A673 (cell line): ENCODE data around the gene CDC42EP1.

Experiments used
- CTCF ChIP-seq: fragments of 300-800, 200-600 bp; sonication (generic); conservative IDR thresholded peaks from 2 replicates; pipeline ENCODE4 v1.5.1; 2017; ENCODE audit warnings: low read depth, mild to moderate bottlenecking, antibody characterized with exemption, low read length, moderate library complexity, mixed read lengths
- EZH2 ChIP-seq: fragments of 200-600 bp; sonication (generic); IDR thresholded peaks from 2 replicates; pipeline ENCODE4 v1.6.1; 2017; ENCODE audit warnings: borderline replicate concordance, low read depth, mild to moderate bottlenecking, mixed read lengths, antibody characterized with exemption, low read length; ENCODE audit not compliant: poor library complexity, severe bottlenecking

GRCh38 chr22:37611207-37611606, 50.9 kb downstream of the CDC42EP1 start:
- TF ChIP-seq CTCF (no peak), EZH2 (no peak)
